ENCODE results near the gene DCAF5.
A peak's percentile ranks its signal among the peaks of the same experiment; 100 is the strongest.
"Not testable (repeated sequence)": the region's sequence is repeated elsewhere in the genome, so short reads cannot be mapped to it uniquely, and the experiment has no call there.

The DCAF5 gene

DNA sequence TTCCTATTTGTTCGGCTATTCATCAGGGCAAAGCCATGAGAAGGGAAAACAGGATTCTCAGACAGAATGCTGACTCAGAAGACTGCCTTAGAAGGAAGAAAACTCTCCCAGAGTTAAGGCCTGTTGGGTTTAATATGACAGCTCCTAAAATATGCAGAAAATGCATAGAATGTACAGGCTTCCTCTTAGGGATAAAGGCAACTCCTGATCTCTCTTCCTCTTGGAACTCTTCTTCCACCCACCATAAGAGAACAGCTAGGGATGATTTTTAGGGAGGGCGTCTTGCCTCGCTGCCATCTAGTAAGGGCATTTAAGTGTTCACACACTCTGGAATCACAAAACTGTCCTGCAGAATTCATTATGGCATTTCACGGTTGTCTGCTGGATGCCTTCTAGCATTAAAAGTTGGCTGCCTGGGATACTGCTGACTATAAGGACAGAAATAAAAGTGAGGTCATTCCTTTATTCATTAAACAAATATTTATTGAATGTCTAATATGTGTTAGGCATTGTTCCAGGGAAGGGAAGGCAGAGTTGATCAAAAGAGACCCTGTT lies 73.7 kb downstream of the DCAF5 start:
- FAIRE-seq (no peak), DNase-seq (ENCODE audit: insufficient read length) (no peak)
- no peak for TF ChIP-seq POLR2AphosphoS5 (IDR thresholded peaks at IDR 0.05; ENCODE audit: low read depth, low read length)
- no peak for TF ChIP-seq TAF1 (IDR thresholded peaks at IDR 0.05; ENCODE audit: borderline replicate concordance, low read depth, low read length)
- no peak for TF ChIP-seq POLR2A (IDR thresholded peaks at IDR 0.05; ENCODE audit: low read depth, low read length)

DNA sequence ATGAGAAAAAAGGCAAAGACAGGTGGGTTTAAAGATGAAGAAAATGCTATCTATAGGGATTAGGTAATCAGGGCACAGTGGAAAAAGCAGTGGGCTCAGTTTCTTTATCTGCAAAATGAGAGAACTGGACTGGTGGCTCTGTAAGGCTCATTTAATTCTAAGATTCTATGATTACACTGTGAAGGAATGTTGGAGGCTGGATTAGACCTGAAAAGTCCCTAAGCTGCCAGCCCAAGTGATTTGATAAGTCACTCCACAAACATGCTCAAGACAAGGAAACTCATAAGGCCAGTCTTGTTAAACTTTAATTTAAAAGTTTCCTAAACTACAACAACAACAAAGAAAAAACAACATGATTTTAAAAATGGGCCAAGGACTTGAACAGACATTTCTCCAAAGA lies 75.1 kb downstream of the DCAF5 start:
- no peak for DNase-seq (ENCODE audit: insufficient read length)

DNA sequence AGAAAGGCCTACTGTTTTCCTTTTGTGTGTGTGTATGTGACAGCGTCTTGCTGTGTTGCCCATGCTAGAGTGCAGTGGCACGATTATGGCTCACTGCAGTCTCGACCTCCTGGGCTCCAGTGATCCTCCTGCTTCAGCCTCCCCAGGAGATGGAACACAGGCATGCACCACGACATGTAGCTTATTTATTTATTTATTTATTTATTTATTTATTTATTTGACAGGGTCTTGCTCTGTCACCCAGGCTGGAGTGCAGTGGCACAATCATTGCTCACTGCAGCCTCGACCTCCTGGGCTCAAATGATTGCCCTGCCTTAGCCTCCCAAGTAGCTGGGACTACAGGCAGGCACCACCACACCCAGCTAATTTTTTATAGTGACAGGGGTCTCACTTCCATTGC lies 75.7 kb downstream of the DCAF5 start:
- FAIRE-seq; DNase-seq (ENCODE audit: insufficient read length): not testable (repeated sequence)

More for the DNA sequence above, 75.1 kb downstream of the DCAF5 start:
- TF ChIP-seq POLR2A (IDR thresholded peaks at IDR 0.05; ENCODE audit: low read depth, low read length) (no peak), TAF1 (IDR thresholded peaks at IDR 0.05; ENCODE audit: borderline replicate concordance, low read depth, low read length) (no peak), POLR2AphosphoS5 (IDR thresholded peaks at IDR 0.05; ENCODE audit: low read depth, low read length) (no peak)
- FAIRE-seq: no peak

DNA sequence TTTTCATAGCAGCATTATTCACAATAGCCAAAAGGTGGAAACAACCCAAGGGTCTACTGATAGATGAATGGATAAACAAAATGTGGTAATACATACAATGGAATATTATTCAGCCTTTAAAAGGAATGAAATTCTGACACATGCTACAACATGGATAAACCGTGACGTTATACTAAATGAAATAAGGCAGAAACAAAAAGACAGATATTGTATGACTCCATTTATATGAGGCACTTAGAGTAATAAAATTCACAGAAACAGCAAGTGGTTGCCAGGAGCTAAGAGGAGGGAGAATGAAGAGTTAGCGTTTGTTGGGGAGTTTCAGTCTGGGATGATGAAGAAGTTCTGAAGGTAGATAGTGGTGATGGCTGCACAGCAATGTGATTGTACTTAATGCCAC lies 76.6 kb downstream of the DCAF5 start:
- no peak for DNase-seq (ENCODE audit: insufficient read length)
- no peak for FAIRE-seq
- TF ChIP-seq TAF1 (IDR thresholded peaks at IDR 0.05; ENCODE audit: borderline replicate concordance, low read depth, low read length) (no peak), POLR2A (IDR thresholded peaks at IDR 0.05; ENCODE audit: low read depth, low read length) (no peak), POLR2AphosphoS5 (IDR thresholded peaks at IDR 0.05; ENCODE audit: low read depth, low read length) (no peak)

DNA sequence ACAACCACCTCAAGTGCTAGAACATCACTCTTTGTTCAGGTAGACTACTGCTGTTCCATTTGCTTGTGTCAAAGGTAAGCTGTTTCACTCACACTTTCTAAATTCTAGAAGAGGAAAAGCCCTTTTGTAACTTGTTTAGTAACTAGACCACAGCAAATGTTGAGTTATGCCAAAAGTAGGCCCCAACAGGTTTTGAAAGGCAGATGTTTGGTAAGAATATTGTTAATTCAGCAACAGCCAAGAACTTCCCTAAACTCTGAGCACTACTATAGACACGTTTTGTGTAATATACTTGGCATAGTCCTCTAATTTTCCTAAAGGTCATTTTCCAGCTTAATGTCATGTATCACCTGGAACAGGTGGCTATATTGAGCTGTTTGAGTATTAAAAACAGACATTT lies 79.0 kb downstream of the DCAF5 start:
- TF ChIP-seq POLR2A (IDR thresholded peaks at IDR 0.05; ENCODE audit: low read depth, low read length): no peak
- DNase-seq (ENCODE audit: insufficient read length) (no peak), FAIRE-seq (no peak)

DNA sequence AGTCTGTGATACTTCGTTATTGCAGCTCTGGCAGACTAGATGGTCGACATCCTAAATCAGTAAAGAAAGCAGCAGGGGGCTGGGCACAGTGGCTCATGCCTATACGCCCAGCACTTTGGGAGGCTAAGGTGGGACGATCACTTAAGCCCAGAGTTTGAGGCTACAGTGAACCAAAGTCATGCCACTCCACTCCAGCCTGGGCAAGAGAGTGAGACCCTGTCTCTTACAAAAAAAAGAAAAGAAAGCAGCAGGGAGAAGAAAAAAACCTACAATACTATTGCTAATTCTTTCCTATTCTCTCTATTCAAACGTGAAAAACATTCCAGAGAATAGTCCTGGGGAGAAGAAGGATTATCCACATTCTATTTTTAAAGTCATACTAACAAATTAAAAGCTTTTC lies 79.5 kb downstream of the DCAF5 start:
- FAIRE-seq: no peak
- TF ChIP-seq POLR2A (IDR thresholded peaks at IDR 0.05; ENCODE audit: low read depth, low read length): no peak
- TF ChIP-seq POLR2AphosphoS5 (IDR thresholded peaks at IDR 0.05; ENCODE audit: low read depth, low read length): no peak
- TF ChIP-seq TAF1 (IDR thresholded peaks at IDR 0.05; ENCODE audit: borderline replicate concordance, low read depth, low read length): no peak
- no peak for DNase-seq (ENCODE audit: insufficient read length)

DNA sequence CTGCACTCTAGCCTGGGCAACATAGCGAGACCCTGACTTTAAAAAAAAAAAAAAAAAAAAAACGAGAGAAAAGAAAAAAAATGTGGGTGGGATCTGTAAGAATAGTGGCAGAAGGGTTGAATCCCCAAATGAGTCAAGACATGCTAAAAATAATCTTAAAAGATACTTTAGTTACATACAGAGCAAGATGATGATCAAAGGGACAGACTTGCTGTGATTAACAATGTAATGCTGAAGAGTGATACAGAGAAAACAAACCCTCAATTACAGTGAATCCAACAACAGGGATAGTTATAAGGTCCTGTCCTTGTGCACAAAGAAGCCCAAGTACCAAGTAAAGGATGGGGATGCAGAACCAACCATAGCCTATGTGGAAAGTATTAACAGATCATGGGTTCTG lies 80.3 kb downstream of the DCAF5 start:
- TF ChIP-seq TAF1 (IDR thresholded peaks at IDR 0.05; ENCODE audit: borderline replicate concordance, low read depth, low read length) (no peak), POLR2AphosphoS5 (IDR thresholded peaks at IDR 0.05; ENCODE audit: low read depth, low read length) (no peak), POLR2A (IDR thresholded peaks at IDR 0.05; ENCODE audit: low read depth, low read length) (no peak)
- DNase-seq (ENCODE audit: insufficient read length) (no peak), FAIRE-seq (peak; percentile 61)

DNA sequence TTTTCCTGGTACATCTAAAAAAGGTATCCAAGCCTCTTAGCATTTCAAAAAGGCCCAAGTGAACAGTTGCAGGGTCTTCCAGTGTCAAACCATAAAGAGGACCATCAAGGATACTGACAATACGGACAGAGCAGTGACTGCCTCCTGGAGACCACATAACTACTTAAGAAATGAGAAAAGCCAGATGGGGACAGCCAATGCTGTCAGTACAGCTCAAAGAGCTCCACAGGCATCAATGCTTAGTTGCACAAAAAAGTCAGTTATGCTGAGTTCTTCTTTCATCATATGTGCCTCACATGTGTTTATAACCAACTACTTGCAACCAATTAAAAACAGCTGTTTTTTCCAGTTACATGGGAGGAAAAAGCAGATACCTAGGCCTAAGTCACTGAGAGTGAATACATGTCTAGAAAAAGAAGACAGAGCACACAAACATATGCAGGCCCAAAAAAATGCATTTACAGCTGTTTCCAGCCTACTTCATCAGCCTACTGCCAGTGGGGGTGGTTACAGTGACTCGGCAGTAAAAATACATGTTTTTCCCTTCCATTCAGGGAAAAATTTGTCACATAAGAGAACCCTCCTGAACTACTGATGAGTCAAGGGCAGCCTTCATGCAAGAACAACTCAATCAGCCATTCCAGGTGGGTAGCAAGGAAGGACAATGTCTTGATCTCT lies 84.0 kb downstream of the DCAF5 start:
- DNase-seq (ENCODE audit: insufficient read length) (no peak), FAIRE-seq (no peak)
- TF ChIP-seq POLR2AphosphoS5 (IDR thresholded peaks at IDR 0.05; ENCODE audit: low read depth, low read length): no peak

DNA sequence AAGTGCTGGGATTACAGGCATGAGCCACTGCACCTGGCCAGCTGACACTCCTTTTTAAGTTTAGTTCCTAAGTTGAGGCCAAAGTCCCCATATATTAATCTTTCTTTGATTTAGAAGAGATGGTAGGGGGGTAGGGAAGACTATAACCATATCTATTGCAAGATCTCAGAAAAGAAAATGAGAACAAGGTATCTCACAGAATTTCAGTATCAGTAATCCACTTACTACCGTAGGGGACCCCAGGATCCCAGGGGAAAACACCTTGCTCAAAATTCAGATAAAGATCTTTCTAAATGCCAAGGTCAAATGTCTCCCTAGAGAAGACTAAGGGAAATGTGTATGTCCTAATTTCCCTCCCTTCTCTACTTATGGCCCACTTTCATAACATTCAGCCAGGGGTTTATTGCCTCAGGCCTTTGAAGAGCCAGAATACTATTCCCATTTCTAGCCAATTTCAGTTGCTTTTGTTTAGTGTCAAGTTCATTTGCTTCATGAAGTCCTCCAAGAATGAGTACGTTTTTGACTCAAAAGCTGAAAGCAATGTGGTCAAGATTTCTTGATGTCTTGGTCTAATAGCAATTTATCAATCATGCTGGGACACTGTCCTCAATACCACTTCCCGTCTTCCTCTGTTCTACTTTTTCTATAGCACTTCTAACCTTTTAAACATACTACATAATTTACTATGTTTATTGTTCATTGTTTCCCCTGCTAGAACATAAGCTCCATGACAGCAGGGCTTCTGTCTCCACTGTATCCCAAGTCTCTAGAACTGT lies 86.3 kb downstream of the DCAF5 start:
- no peak for TF ChIP-seq POLR2AphosphoS5 (IDR thresholded peaks at IDR 0.05; ENCODE audit: low read depth, low read length)
- no peak for TF ChIP-seq TAF1 (IDR thresholded peaks at IDR 0.05; ENCODE audit: borderline replicate concordance, low read depth, low read length)
- no peak for TF ChIP-seq POLR2A (IDR thresholded peaks at IDR 0.05; ENCODE audit: low read depth, low read length)
- DNase-seq (ENCODE audit: insufficient read length) (no peak), FAIRE-seq (no peak)

DNA sequence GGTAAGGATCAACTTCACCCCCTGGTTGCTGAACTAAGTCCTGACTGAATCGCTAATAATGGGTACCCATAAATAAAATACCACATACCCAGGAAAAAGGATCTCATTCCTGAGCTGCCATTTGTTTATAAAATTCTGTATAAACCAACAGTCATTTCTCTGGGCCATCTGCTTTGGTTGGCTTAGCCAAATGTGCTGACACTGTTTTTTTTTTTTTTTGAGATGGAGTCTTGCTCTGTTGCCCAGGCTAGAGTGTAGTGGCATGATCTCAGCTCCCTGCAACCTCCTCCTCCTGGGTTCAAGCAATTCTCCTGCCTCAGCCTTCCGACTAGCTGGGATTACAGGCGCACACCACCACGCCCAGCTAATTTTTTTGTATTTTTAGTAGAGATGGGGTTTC lies 87.0 kb downstream of the DCAF5 start:
- FAIRE-seq: not testable (repeated sequence)

DNA sequence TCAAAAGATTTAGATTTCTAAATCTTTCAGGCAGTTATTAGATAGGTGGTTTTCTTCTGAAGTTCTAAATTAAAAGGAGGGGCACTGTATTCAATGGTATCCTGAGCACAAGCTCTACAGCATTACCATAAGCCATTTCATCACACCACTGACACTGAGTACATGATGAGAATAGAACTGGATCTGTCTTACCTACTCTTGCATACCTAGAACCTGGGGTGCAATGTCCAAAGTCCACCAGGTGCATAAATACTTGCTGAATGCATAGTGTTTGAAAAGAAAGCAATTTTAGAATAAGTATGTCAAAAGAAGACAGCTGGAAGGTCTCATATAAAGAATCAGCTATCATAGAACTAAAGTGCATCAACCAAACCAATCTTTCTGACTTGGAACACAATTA lies 88.3 kb downstream of the DCAF5 start:
- no peak for DNase-seq (ENCODE audit: insufficient read length)
- no peak for TF ChIP-seq TAF1 (IDR thresholded peaks at IDR 0.05; ENCODE audit: borderline replicate concordance, low read depth, low read length)
- TF ChIP-seq POLR2A (IDR thresholded peaks at IDR 0.05; ENCODE audit: low read depth, low read length): no peak
- TF ChIP-seq POLR2AphosphoS5 (IDR thresholded peaks at IDR 0.05; ENCODE audit: low read depth, low read length): no peak
- no peak for FAIRE-seq

More for the DNA sequence above, 87.0 kb downstream of the DCAF5 start:
- DNase-seq (ENCODE audit: insufficient read length): not testable (repeated sequence)

DNA sequence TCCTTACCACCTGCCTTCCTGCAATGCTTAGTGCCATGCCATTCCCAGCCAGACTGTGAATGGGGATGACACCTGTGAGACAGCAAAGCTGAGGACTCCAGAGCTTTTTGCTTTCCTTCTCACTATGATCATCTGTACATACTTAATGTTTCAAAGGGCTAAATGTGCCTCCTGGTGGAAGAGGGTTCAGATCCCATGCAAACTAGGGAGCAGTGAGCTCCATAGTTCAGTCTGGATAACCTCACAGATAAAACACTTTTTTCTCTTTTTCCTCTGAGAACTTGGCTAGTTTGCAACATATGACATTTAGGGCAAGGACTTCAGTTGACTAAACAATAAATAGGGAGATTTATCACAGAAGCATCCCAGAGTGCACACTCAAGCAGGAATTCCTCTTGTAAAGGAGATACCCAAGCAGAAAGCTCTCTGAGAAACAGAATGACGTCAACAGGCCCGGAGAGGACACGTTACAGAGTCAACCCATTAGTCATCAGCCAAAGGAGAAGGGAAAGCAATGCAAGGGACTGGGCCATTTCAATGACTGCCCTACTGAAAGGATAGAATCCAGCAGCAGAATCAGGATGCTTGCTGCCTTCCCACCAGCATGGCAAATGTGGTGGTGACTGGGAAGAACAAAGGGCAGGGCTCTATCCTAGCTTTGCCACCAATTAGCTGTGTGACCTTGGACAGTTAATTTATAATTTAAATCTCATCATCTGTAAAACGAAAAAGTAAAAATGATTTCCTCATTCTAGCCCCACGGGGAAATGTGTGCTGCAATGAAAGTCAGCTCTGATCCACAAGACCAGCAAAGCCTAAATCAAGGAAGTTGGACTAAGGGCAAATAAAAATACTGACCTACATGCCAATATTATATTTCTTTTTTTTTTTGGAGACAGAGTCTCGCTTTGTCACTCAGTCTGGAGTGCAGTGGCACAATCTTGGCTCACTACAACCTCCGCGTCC lies 93.0 kb downstream of the DCAF5 start:
- TF ChIP-seq POLR2AphosphoS5 (IDR thresholded peaks at IDR 0.05; ENCODE audit: low read depth, low read length) (no peak), TAF1 (IDR thresholded peaks at IDR 0.05; ENCODE audit: borderline replicate concordance, low read depth, low read length) (no peak), POLR2A (IDR thresholded peaks at IDR 0.05; ENCODE audit: low read depth, low read length) (no peak)
- FAIRE-seq (no peak), DNase-seq (ENCODE audit: insufficient read length) (no peak)

Data from GM12892 (cell line).